Suprapubic skin (tissue), 4 donors: Measurements from ENCODE around the gene THAP10. TPM values are rescaled to one million over a fixed set of nuclear protein-coding genes. Genes with fewer than 3 reads are reported as not detected.
A peak's percentile ranks its signal among the peaks of the same experiment; 100 is the strongest.
"Not testable (repeated sequence)": the region's sequence is repeated elsewhere in the genome, so short reads cannot be mapped to it uniquely, and the experiment has no call there.

Experiments used
- DNase-seq, 2 donors: peaks; one replicate each; pipeline ENCODE4 v3.0.0-alpha.2; 2019; ENCODE audit warnings: low spot score in 2 of 2
- H3K27ac ChIP-seq: fragments of 200-600 bp; sonication (generic); one replicate; pipeline ENCODE4 v1.5.1; 2019
- H3K27me3 ChIP-seq: fragments of 200-600 bp; sonication (generic); one replicate; pipeline ENCODE4 v1.5.1; 2019
- H3K36me3 ChIP-seq: fragments of 200-600 bp; sonication (generic); one replicate; pipeline ENCODE4 v1.5.1; 2019
- H3K4me1 ChIP-seq: fragments of 200-600 bp; sonication (generic); one replicate; pipeline ENCODE4 v1.5.1; 2019
- H3K4me3 ChIP-seq: fragments of 200-600 bp; sonication (generic); one replicate; pipeline ENCODE4 v1.5.1; 2019; ENCODE audit warnings: mild to moderate bottlenecking
- H3K9me3 ChIP-seq: fragments of 200-600 bp; sonication (generic); one replicate; pipeline ENCODE4 v1.5.1; 2019
- EP300 ChIP-seq: sonication (generic); formaldehyde crosslinking; IDR thresholded peaks from one replicate; pipeline ENCODE4 v1.6.1; 2017; ENCODE audit warnings: antibody characterized with exemption
- POLR2A ChIP-seq, 2 donors: fragments of 450-650 bp; IDR thresholded peaks; one replicate each; pipeline ENCODE4 v1.6.1; 2017; ENCODE audit warnings: antibody characterized with exemption in 2 of 2, mild to moderate bottlenecking in 2 of 2, moderate library complexity in 2 of 2
- POLR2AphosphoS5 ChIP-seq, 3 donors: sonication (generic); formaldehyde crosslinking; IDR thresholded peaks; one replicate each; pipeline ENCODE4 v1.6.1; 2017; ENCODE audit warnings: antibody characterized with exemption in 3 of 3
- WGBS: methylation state at CpG from one replicate; pipeline ENCODE4 v1.1.5; 2018; 5-methylcytosine and 5-hydroxymethylcytosine counted together
- total RNA-seq, 4 donors: library from RNA; depleted of rRNA; stranded (reverse); fragments of >200 nt; gene quantifications; one replicate each; pipeline ENCODE4 v1.1.0, GENCODE V29; 2016
- TF ChIP-seq, protein P1 (sequence below), 2 donors: fragments of 200-600 bp in 1 of 2; fragments of 450-650 bp in 1 of 2; sonication (generic) in 1 of 2; IDR thresholded peaks; one replicate each; pipeline ENCODE4 v1.5.1; 2016 to 2019; ENCODE audit warnings: antibody characterized with exemption in 2 of 2, mild to moderate bottlenecking in 1 of 2, moderate library complexity in 1 of 2

The THAP10 gene
- total RNA-seq, 4 donors from 2014 or later: 0.87 to 2.7 (median 1.2) TPM

DNA sequence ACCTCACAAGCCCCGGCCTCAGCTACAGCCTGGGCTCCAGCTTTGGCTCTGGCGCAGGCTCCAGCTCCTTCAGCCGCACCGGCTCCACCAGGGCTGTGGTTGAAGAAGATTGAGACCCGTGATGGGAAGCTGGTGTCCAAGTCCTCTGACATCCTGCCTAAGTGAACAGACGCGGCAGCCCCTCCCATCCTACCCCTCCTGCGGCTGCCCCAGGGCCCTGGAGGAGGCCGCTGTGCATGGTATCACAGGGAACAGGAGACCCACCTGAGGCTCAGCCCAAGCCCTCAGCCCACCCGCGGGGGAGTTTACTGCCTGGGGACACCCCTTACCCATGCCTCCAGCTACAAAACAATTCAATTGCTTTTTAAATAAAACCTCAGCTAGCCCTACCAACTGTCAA, 32.2 kb downstream of the THAP10 start:
- TF ChIP-seq POLR2AphosphoS5 (IDR thresholded peaks at IDR 0.05): no peak
- no peak for TF ChIP-seq EP300
- TF ChIP-seq POLR2A (IDR thresholded peaks at IDR 0.05): no peak
- TF ChIP-seq, protein P1, sequence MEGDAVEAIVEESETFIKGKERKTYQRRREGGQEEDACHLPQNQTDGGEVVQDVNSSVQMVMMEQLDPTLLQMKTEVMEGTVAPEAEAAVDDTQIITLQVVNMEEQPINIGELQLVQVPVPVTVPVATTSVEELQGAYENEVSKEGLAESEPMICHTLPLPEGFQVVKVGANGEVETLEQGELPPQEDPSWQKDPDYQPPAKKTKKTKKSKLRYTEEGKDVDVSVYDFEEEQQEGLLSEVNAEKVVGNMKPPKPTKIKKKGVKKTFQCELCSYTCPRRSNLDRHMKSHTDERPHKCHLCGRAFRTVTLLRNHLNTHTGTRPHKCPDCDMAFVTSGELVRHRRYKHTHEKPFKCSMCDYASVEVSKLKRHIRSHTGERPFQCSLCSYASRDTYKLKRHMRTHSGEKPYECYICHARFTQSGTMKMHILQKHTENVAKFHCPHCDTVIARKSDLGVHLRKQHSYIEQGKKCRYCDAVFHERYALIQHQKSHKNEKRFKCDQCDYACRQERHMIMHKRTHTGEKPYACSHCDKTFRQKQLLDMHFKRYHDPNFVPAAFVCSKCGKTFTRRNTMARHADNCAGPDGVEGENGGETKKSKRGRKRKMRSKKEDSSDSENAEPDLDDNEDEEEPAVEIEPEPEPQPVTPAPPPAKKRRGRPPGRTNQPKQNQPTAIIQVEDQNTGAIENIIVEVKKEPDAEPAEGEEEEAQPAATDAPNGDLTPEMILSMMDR (IDR thresholded peaks at IDR 0.05): no peak
- Histone ChIP-seq H3K4me1 (peaks cover 27% of the 10 kb centered on the region), H3K9me3 (no peaks in the 10 kb centered on the region), H3K36me3 (no peaks in the 10 kb centered on the region), H3K4me3 (no peak overlapping the region), H3K27me3 (no peaks in the 10 kb centered on the region), H3K27ac (no peak overlapping the region)
- no peak for DNase-seq
- 94% methylated on average over 7 of the region's 11 CpGs for WGBS

- WGBS: 91% methylated on average over 14 of the region's 14 CpGs
- Histone ChIP-seq H3K36me3 (no peaks in the 10 kb centered on the region), H3K9me3 (no peaks in the 10 kb centered on the region), H3K4me3 (no peak overlapping the region), H3K27ac (no peak overlapping the region), H3K4me1 (peaks cover 31% of the 10 kb centered on the region), H3K27me3 (no peaks in the 10 kb centered on the region)
- TF ChIP-seq POLR2AphosphoS5 (IDR thresholded peaks at IDR 0.05) (no peak), POLR2A (IDR thresholded peaks at IDR 0.05) (no peak), EP300 (no peak)
- TF ChIP-seq, protein P1 (IDR thresholded peaks at IDR 0.05): no peak
- DNase-seq: no peak
Measured at GRCh38 chr15:70859322-70859908, 32.8 kb downstream of the THAP10 start.

GRCh38 chr15:70858614-70859321, 33.5 kb downstream of the THAP10 start:
- not testable (repeated sequence) for H3K9me3 ChIP-seq, H3K27me3 ChIP-seq, DNase-seq, H3K36me3 ChIP-seq, H3K4me3 ChIP-seq, H3K27ac ChIP-seq
- 94% methylated on average over 7 of the region's 9 CpGs for WGBS
- peaks cover 31% of the 10 kb centered on the region for H3K4me1 ChIP-seq

- DNase-seq: no peak
- Histone ChIP-seq H3K27ac (no peak overlapping the region), H3K4me3 (no peak overlapping the region), H3K4me1 (peaks cover 36% of the 10 kb centered on the region), H3K9me3 (no peaks in the 10 kb centered on the region), H3K27me3 (peaks cover 3% of the 10 kb centered on the region), H3K36me3 (no peaks in the 10 kb centered on the region)
- 77% methylated on average over 3 of the region's 3 CpGs for WGBS
- TF ChIP-seq EP300 (no peak), POLR2A (IDR thresholded peaks at IDR 0.05) (no peak), POLR2AphosphoS5 (IDR thresholded peaks at IDR 0.05) (no peak)
- TF ChIP-seq, protein P1 (IDR thresholded peaks at IDR 0.05): no peak
Measured at GRCh38 chr15:70857562-70858285, 34.5 kb downstream of the THAP10 start.

- peak overlapping the region; percentile 42 for H3K27ac ChIP-seq
- TF ChIP-seq POLR2AphosphoS5 (IDR thresholded peaks at IDR 0.05): peak in 2 of 3 donors; percentile 36 to 88
- TF ChIP-seq, protein P1 (IDR thresholded peaks at IDR 0.05): no peak
- WGBS: 53% methylated on average over 5 of the region's 5 CpGs
- peaks cover 3% of the 10 kb centered on the region for H3K27me3 ChIP-seq
- peaks cover 42% of the 10 kb centered on the region for H3K4me1 ChIP-seq
- H3K4me3 ChIP-seq: no peak overlapping the region
- H3K9me3 ChIP-seq: no peaks in the 10 kb centered on the region
- peak in 1 of 2 donors; percentile 89 for DNase-seq
- no peaks in the 10 kb centered on the region for H3K36me3 ChIP-seq
Measured at GRCh38 chr15:70856884-70857561, 35.2 kb downstream of the THAP10 start.
